ENCODE measurements around the gene FAM53A.

FAM53A gene

GRCh38 chr4:1723131-1723801 is 39.2 kb upstream of the FAM53A start:
- Histone ChIP-seq H3K4me3 (IDR thresholded peaks at IDR 0.05; ENCODE audit: insufficient read depth, low read depth, low read length) (no peak overlapping the region), H3K9ac (no peak overlapping the region), H3K79me2 (ENCODE audit: insufficient read depth, low read depth) (peaks cover 58% of the 10 kb centered on the region), H2AFZ (ENCODE audit: low read depth) (no peak overlapping the region), H3K36me3 (ENCODE audit: insufficient read depth) (no peaks in the 10 kb centered on the region), H4K20me1 (ENCODE audit: insufficient read depth) (no peaks in the 10 kb centered on the region), H3K27me3 (ENCODE audit: insufficient read depth, low read depth) (no peaks in the 10 kb centered on the region), H3K4me2 (peak overlapping the region; percentile 51), H3K4me1 (ENCODE audit: low read depth, poor library complexity, severe bottlenecking) (peaks cover 25% of the 10 kb centered on the region), H3K27ac (no peak overlapping the region; the same call in 1 of the 2 replicates)
- TF ChIP-seq CTCF (conservative IDR thresholded peaks at IDR 0.05; ENCODE audit: low read depth, low read length): no peak

DNA sequence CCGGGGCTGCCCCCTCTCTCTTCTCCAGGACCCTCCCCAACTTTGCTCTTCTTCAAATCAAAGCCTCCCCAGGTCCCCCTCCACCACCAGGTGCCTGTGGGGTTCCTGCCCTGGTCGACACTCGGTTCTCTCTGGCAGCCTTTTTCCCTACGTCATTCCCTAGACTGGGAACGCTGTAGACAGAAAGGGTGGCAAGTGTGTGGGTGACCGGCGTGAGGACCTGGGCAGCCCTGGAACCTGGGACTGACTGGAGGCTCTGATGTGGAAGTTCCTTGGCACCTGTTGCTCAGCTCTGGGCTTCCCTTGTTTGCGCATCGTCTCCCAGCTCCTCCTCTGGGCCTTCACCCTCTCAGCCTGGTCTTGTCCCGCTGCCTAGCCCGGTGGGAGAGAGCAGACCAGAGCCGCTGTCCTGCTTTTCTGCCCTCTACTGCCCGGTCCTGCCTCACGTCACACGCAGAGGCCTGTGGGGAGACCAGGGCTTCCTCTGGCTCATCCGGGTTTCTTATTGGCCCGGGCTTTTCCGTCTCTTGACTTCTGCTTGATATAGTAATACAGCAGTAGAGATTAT is 38.5 kb upstream of the FAM53A start:
- peak overlapping the region; percentile 47; the same call in 1 of the 2 replicates for H3K9ac ChIP-seq
- H3K4me2 ChIP-seq: peak overlapping the region; percentile 51
- H2AFZ ChIP-seq (ENCODE audit: low read depth): no peak overlapping the region
- H4K20me1 ChIP-seq (ENCODE audit: insufficient read depth): no peaks in the 10 kb centered on the region
- no peak for TF ChIP-seq CTCF (conservative IDR thresholded peaks at IDR 0.05; ENCODE audit: low read depth, low read length)
- H3K27me3 ChIP-seq (ENCODE audit: insufficient read depth, low read depth): no peaks in the 10 kb centered on the region
- H3K4me3 ChIP-seq (IDR thresholded peaks at IDR 0.05; ENCODE audit: insufficient read depth, low read depth, low read length): peak overlapping the region; percentile 58
- no peaks in the 10 kb centered on the region for H3K36me3 ChIP-seq (ENCODE audit: insufficient read depth)
- peaks cover 58% of the 10 kb centered on the region for H3K79me2 ChIP-seq (ENCODE audit: insufficient read depth, low read depth)
- no peak overlapping the region; the same call in 1 of the 2 replicates for H3K27ac ChIP-seq
- H3K4me1 ChIP-seq (ENCODE audit: low read depth, poor library complexity, severe bottlenecking): peaks cover 25% of the 10 kb centered on the region

DNA sequence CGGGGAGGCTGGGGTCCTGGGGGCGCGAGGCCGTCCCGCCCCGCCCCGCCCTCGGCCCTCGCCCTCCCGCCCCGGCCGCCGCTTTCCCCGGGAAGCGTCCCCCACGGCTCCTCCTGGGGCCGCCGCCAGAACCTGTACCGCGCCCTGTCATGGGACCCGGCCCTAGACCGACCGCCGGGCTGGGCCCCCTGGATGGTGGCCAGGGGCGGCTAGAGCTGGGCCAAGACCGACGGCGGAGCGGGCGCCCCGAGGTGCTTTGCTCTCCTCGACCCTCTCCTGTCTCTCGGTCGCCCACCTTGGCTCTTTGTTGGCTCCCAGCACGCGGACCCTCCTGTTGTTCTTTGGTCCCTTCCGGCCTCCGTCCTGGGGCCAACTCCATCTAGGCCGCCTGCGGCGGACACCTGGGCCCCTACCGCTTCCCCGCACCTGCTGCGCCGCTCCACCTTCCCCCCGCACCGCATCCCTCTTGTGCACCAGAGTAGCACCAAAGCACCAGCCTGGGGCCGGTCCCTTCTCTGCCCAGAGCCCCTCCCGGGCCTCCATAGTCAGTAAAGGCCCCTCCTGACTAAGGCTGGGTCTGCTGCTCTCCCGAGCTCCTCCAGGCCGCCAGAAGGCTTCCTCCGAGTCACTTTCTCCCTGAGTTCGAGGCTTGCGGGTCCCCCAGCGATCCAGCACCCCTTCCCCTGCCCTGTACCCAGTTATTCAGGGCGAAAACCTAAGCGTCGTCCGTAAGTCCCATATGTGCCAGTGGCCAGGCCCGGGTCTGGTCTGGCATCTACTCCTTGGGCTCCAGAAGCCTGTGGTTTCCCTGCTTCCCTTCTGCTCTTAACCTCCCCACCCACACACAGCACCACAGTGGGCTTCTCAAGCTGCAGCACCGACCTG is 37.8 kb upstream of the FAM53A start:
- H3K79me2 ChIP-seq (ENCODE audit: insufficient read depth, low read depth): peaks cover 58% of the 10 kb centered on the region
- no peaks in the 10 kb centered on the region for H3K27me3 ChIP-seq (ENCODE audit: insufficient read depth, low read depth)
- H4K20me1 ChIP-seq (ENCODE audit: insufficient read depth): no peaks in the 10 kb centered on the region
- peaks cover 25% of the 10 kb centered on the region for H3K4me1 ChIP-seq (ENCODE audit: low read depth, poor library complexity, severe bottlenecking)
- peak overlapping the region; percentile 51 for H3K4me2 ChIP-seq
- TF ChIP-seq CTCF (conservative IDR thresholded peaks at IDR 0.05; ENCODE audit: low read depth, low read length): no peak
- H2AFZ ChIP-seq (ENCODE audit: low read depth): no peak overlapping the region
- H3K27ac ChIP-seq: peak overlapping the region; percentile 18; the same call in 1 of the 2 replicates
- peak overlapping the region; percentile 47; the same call in 1 of the 2 replicates for H3K9ac ChIP-seq
- no peaks in the 10 kb centered on the region for H3K36me3 ChIP-seq (ENCODE audit: insufficient read depth)
- H3K4me3 ChIP-seq (IDR thresholded peaks at IDR 0.05; ENCODE audit: insufficient read depth, low read depth, low read length): peak overlapping the region; percentile 58

DNA sequence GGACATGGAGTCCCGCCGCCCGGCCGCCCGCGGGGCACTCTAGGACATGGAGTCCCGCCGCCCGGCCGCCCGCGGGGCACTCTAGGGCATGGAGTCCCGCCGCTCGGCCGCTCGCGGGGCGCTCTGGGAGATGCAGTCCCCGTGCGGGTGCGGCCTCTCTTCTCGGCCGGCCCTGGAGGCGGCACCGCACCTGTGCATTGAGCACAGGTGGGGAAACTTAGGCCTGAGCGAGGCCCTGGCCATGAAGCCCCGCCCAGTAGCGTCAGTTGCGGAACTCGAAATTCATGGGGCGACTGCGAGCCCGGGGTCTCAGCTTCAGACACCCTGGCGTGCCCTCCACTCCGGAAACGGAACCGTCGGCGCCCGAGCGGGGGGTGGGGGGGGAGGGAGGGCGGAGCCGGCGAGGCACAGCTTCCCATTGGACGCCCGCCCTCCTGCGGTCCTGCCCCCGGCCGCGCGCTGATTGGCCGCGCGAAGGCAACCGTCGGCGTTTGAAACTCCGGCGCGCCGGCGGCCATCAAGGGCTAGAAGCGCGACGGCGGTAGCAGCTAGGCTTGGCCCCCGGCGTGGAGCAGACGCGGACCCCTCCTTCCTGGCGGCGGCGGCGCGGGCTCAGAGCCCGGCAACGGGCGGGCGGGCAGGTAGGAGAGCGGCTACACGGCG is 37.0 kb upstream of the FAM53A start, which contains the start of the genes TACC3 and TMEM129:
TSS of gene TACC3 (plus strand) at position 519 of the 663 bp plus-strand sequence. CDS start 1,901 bp downstream, outside the sequence.
TSS of gene TMEM129 (minus strand) at position 321 of the 663 bp plus-strand sequence. CDS start 486 bp downstream, outside the sequence.
- H3K79me2 ChIP-seq (ENCODE audit: insufficient read depth, low read depth): peaks cover 51% of the 10 kb centered on the region
- H2AFZ ChIP-seq (ENCODE audit: low read depth): peak within 1 kb of the TSS; percentile 10; the same call in 1 of the 2 replicates
- H4K20me1 ChIP-seq (ENCODE audit: insufficient read depth): no peaks in the 10 kb centered on the region
- peaks cover 21% of the 10 kb centered on the region for H3K4me1 ChIP-seq (ENCODE audit: low read depth, poor library complexity, severe bottlenecking)
- peak within 1 kb of the TSS; percentile 54 for H3K27ac ChIP-seq
- no peaks in the 10 kb centered on the region for H3K36me3 ChIP-seq (ENCODE audit: insufficient read depth)
- no peaks in the 10 kb centered on the region for H3K27me3 ChIP-seq (ENCODE audit: insufficient read depth, low read depth)
- H3K4me3 ChIP-seq (IDR thresholded peaks at IDR 0.05; ENCODE audit: insufficient read depth, low read depth, low read length): peak within 1 kb of the TSS; percentile 58
- no peak for TF ChIP-seq CTCF (conservative IDR thresholded peaks at IDR 0.05; ENCODE audit: low read depth, low read length)
- peak within 1 kb of the TSS; percentile 63 for H3K9ac ChIP-seq
- H3K4me2 ChIP-seq: peak within 1 kb of the TSS; percentile 68

Data from KMS-11 (cell line).